ENCODE results near the gene SGPP1. TPM values are rescaled to one million over a fixed set of nuclear protein-coding genes. Genes with fewer than 3 reads are reported as not detected.
"Not testable (repeated sequence)": the region's sequence is repeated elsewhere in the genome, so short reads cannot be mapped to it uniquely, and the experiment has no call there.

Gene SGPP1
- total and polyA plus RNA-seq, 2 donors (not counting 1 experiment from before 2014, with no cell fraction given) = 13.8 to 46.4 TPM

- no peak overlapping the region for H3K9ac ChIP-seq (ENCODE audit: low read length)
- H3K36me3 ChIP-seq (replicated peaks in 1 of 2; ENCODE audit: control extremely low read depth in 1 of 2, control insufficient read depth in 1 of 2, extremely low read depth in 1 of 2, insufficient read depth in 2 of 2, low read length in 1 of 2) = peaks cover 0 to 3% of the 10 kb centered on the region in 2 experiments
- H3K27ac ChIP-seq (ENCODE audit: low read length in 2 of 2) = no peak overlapping the region
- Mint-ChIP-seq H3K4me1 (peaks cover 69% of the 10 kb centered on the region), H3K9me3 (ENCODE audit: insufficient read depth) (no peaks in the 10 kb centered on the region), H3K4me3 (no peak overlapping the region), H3K27me3 (no peaks in the 10 kb centered on the region), H3K27ac (no peak overlapping the region)
- WGBS (ENCODE audit: insufficient coverage) = no CpG with 5 or more reads among the region's 8 CpGs
- DNase-seq (no peak), ATAC-seq (ENCODE audit: low read depth) (no peak)
- ChIA-PET CTCF (interaction anchor here (2.7 kb wide), 1 partner anchor 19 kb away, joined by 8 read pairs; no protein-coding TSS in a partner anchor), POLR2A (interaction anchor here (0.7 kb wide), 1 partner anchor 66 kb away, joined by 3 read pairs; no protein-coding TSS in a partner anchor)
- peaks cover 83% of the 10 kb centered on the region for H3K79me2 ChIP-seq (ENCODE audit: control insufficient read depth, insufficient read depth, low read length)
- H3K4me1 ChIP-seq (ENCODE audit: control insufficient read depth in 2 of 2, insufficient read depth in 2 of 2, low read length in 2 of 2) = peaks cover 33 to 43% of the 10 kb centered on the region in 2 donors
- intact Hi-C loops (cut with micrococcal nuclease) = no loop called here
- H3K27me3 ChIP-seq (replicated peaks in 1 of 4; ENCODE audit: control extremely low read depth in 1 of 4, control insufficient read depth in 3 of 4, insufficient read depth in 4 of 4, low read length in 3 of 4) = no peaks in the 10 kb centered on the region
- H4K20me1 ChIP-seq (ENCODE audit: control insufficient read depth, insufficient read depth, low read length, poor library complexity, severe bottlenecking) = no peaks in the 10 kb centered on the region
- TF ChIP-seq, protein P1, sequence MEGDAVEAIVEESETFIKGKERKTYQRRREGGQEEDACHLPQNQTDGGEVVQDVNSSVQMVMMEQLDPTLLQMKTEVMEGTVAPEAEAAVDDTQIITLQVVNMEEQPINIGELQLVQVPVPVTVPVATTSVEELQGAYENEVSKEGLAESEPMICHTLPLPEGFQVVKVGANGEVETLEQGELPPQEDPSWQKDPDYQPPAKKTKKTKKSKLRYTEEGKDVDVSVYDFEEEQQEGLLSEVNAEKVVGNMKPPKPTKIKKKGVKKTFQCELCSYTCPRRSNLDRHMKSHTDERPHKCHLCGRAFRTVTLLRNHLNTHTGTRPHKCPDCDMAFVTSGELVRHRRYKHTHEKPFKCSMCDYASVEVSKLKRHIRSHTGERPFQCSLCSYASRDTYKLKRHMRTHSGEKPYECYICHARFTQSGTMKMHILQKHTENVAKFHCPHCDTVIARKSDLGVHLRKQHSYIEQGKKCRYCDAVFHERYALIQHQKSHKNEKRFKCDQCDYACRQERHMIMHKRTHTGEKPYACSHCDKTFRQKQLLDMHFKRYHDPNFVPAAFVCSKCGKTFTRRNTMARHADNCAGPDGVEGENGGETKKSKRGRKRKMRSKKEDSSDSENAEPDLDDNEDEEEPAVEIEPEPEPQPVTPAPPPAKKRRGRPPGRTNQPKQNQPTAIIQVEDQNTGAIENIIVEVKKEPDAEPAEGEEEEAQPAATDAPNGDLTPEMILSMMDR (IDR thresholded peaks at IDR 0.05) = no peak
- TF ChIP-seq EZH2 (IDR thresholded peaks at IDR 0.05; ENCODE audit: borderline replicate concordance, insufficient read depth, low read depth, low read length, poor library complexity, severe bottlenecking) = no peak
- no peak overlapping the region for H3K4me3 ChIP-seq (ENCODE audit: control extremely low read depth in 1 of 5, extremely low read depth in 1 of 5, insufficient read depth in 1 of 5, low read depth in 2 of 5, low read length in 4 of 5)
- H3K9me3 ChIP-seq (ENCODE audit: control extremely low read depth in 1 of 3, control insufficient read depth in 2 of 3, insufficient read depth in 1 of 3, low read length in 2 of 3) = peaks cover 0 to 7% (median 0%) of the 10 kb centered on the region in 3 donors
- no peak overlapping the region for H3K4me2 ChIP-seq (replicated peaks; ENCODE audit: low read depth, low read length, poor library complexity, severe bottlenecking)
- H2AFZ ChIP-seq (ENCODE audit: insufficient read depth, low read depth, low read length, poor library complexity, severe bottlenecking) = no peak overlapping the region
Observed at GRCh38 chr14:63707216-63707615, 20.6 kb downstream of the SGPP1 start.

- POLR2A ChIA-PET = no interaction called here
- Histone ChIP-seq H3K4me2 (replicated peaks; ENCODE audit: low read depth, low read length, poor library complexity, severe bottlenecking) (peak overlapping the region; percentile 62), H3K79me2 (ENCODE audit: control insufficient read depth, insufficient read depth, low read length) (peaks cover 88% of the 10 kb centered on the region), H4K20me1 (ENCODE audit: control insufficient read depth, insufficient read depth, low read length, poor library complexity, severe bottlenecking) (peaks cover 7% of the 10 kb centered on the region), H2AFZ (ENCODE audit: insufficient read depth, low read depth, low read length, poor library complexity, severe bottlenecking) (peak overlapping the region; percentile 21), H3K27me3 (replicated peaks in 1 of 4; ENCODE audit: control extremely low read depth in 1 of 4, control insufficient read depth in 3 of 4, insufficient read depth in 4 of 4, low read length in 3 of 4) (no peaks in the 10 kb centered on the region), H3K36me3 (replicated peaks in 1 of 2; ENCODE audit: control extremely low read depth in 1 of 2, control insufficient read depth in 1 of 2, extremely low read depth in 1 of 2, insufficient read depth in 2 of 2, low read length in 1 of 2) (peaks cover 0 to 3% of the 10 kb centered on the region in 2 experiments), H3K9ac (ENCODE audit: low read length) (peak overlapping the region; percentile 14), H3K4me1 (ENCODE audit: control insufficient read depth in 2 of 2, insufficient read depth in 2 of 2, low read length in 2 of 2) (peaks cover 43 to 49% of the 10 kb centered on the region in 2 donors), H3K4me3 (ENCODE audit: control extremely low read depth in 1 of 5, extremely low read depth in 1 of 5, insufficient read depth in 1 of 5, low read depth in 2 of 5, low read length in 4 of 5) (peak overlapping the region in 3 of 5 experiments; percentile 3 to 29 (median 20)), H3K27ac (ENCODE audit: low read length in 2 of 2) (peak overlapping the region; percentile 65 to 80), H3K9me3 (ENCODE audit: control extremely low read depth in 1 of 3, control insufficient read depth in 2 of 3, insufficient read depth in 1 of 3, low read length in 2 of 3) (peaks cover 0 to 7% (median 0%) of the 10 kb centered on the region in 3 donors)
- TF ChIP-seq, protein P1 (IDR thresholded peaks at IDR 0.05) = no peak
- no peak for TF ChIP-seq EZH2 (IDR thresholded peaks at IDR 0.05; ENCODE audit: borderline replicate concordance, insufficient read depth, low read depth, low read length, poor library complexity, severe bottlenecking)
- peak overlapping the region; percentile 79 for H3K27ac Mint-ChIP-seq
- no peaks in the 10 kb centered on the region for H3K9me3 Mint-ChIP-seq (ENCODE audit: insufficient read depth)
- H3K4me3 Mint-ChIP-seq = peak overlapping the region; percentile 63
- peaks cover 72% of the 10 kb centered on the region for H3K4me1 Mint-ChIP-seq
- intact Hi-C loops (cut with micrococcal nuclease) = no loop called here
- WGBS (ENCODE audit: insufficient coverage) = no CpG with 5 or more reads among the region's 4 CpGs
- ATAC-seq (ENCODE audit: low read depth) (peak; percentile 59), DNase-seq (peak; percentile 62)
- CTCF ChIA-PET = interaction anchor here (1.2 kb wide), 1 partner anchor 20 kb away, joined by 3 read pairs; no protein-coding TSS in a partner anchor
- H3K27me3 Mint-ChIP-seq = no peaks in the 10 kb centered on the region
Observed at GRCh38 chr14:63705561-63706070, 22.2 kb downstream of the SGPP1 start.

DNA sequence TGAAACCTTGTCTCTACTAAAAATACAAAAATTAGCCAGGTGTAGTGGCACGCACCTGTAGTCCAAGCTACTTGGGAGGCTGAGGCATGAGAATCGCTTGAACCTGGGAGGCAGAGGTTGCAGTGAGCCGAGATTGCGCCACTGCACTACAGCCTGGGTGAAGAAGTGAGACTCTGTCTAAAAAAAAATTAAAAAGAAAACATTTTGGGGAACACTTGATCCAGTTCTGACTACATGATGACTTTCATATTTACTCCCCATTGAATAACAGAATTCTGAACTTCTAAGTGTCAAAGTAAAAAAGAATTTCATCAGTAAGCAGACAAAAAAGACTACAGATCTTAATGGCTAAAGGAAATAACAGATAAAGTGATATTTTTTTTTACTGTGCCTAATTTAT is 25.3 kb downstream of the SGPP1 start:
- WGBS (ENCODE audit: insufficient coverage) = 73% methylated on average over 2 of the region's 4 CpGs
- H2AFZ ChIP-seq (ENCODE audit: insufficient read depth, low read depth, low read length, poor library complexity, severe bottlenecking); H3K27me3 Mint-ChIP-seq; H3K27me3 ChIP-seq (replicated peaks in 1 of 4; ENCODE audit: control extremely low read depth in 1 of 4, control insufficient read depth in 3 of 4, insufficient read depth in 4 of 4, low read length in 3 of 4); H3K36me3 ChIP-seq (replicated peaks in 1 of 2; ENCODE audit: control extremely low read depth in 1 of 2, control insufficient read depth in 1 of 2, extremely low read depth in 1 of 2, insufficient read depth in 2 of 2, low read length in 1 of 2); H3K9ac ChIP-seq (ENCODE audit: low read length); ATAC-seq (ENCODE audit: low read depth); H3K9me3 Mint-ChIP-seq (ENCODE audit: insufficient read depth); H3K4me3 Mint-ChIP-seq; DNase-seq; H3K9me3 ChIP-seq (ENCODE audit: control extremely low read depth in 1 of 3, control insufficient read depth in 2 of 3, insufficient read depth in 1 of 3, low read length in 2 of 3); H3K4me2 ChIP-seq (replicated peaks; ENCODE audit: low read depth, low read length, poor library complexity, severe bottlenecking); intact Hi-C loops (cut with micrococcal nuclease); H3K4me3 ChIP-seq (ENCODE audit: control extremely low read depth in 1 of 5, extremely low read depth in 1 of 5, insufficient read depth in 1 of 5, low read depth in 2 of 5, low read length in 4 of 5); H3K27ac Mint-ChIP-seq: not testable (repeated sequence)
- peaks cover 72% of the 10 kb centered on the region for H3K4me1 Mint-ChIP-seq
- POLR2A ChIA-PET = interaction anchor here (0.5 kb wide), 1 partner anchor 56 kb away, joined by 3 read pairs; no protein-coding TSS in a partner anchor
- Histone ChIP-seq H3K27ac (ENCODE audit: low read length in 2 of 2) (peak overlapping the region in 1 of 2 donors; percentile 56), H3K79me2 (ENCODE audit: control insufficient read depth, insufficient read depth, low read length) (peaks cover 83% of the 10 kb centered on the region), H3K4me1 (ENCODE audit: control insufficient read depth in 2 of 2, insufficient read depth in 2 of 2, low read length in 2 of 2) (peaks cover 35 to 49% of the 10 kb centered on the region in 2 donors), H4K20me1 (ENCODE audit: control insufficient read depth, insufficient read depth, low read length, poor library complexity, severe bottlenecking) (peaks cover 12% of the 10 kb centered on the region)
- CTCF ChIA-PET = interaction anchor here (0.9 to 1.8 kb wide), 2 partner anchors 10 to 59 kb away, joined by 3 to 4 read pairs; no protein-coding TSS in a partner anchor

All from B cell (primary cell).